Measurements from ENCODE around the gene TGFBR1.

TGFBR1 gene

GRCh38 chr9:99138424-99139284, 33.7 kb downstream of the TGFBR1 start:
- H3K27me3 ChIP-seq (ENCODE audit: control insufficient read depth, insufficient read depth, low read length), result no peaks in the 10 kb centered on the region
- H3K9me3 ChIP-seq (ENCODE audit: control insufficient read depth, insufficient read depth, low read depth, low read length), result no peaks in the 10 kb centered on the region
- peaks cover 40% of the 10 kb centered on the region for H3K36me3 ChIP-seq (ENCODE audit: control insufficient read depth, insufficient read depth, low read length)
- no peaks in the 10 kb centered on the region for H3K4me1 ChIP-seq (ENCODE audit: control insufficient read depth, insufficient read depth, low read length)
- no peak overlapping the region for H3K27ac ChIP-seq (ENCODE audit: low read depth, low read length)
- no peak overlapping the region for H3K4me3 ChIP-seq (ENCODE audit: low read depth, low read length)
- H3K9ac ChIP-seq (ENCODE audit: low read length), result no peak overlapping the region

GRCh38 chr9:99139868-99140267, 35.0 kb downstream of the TGFBR1 start:
- no peaks in the 10 kb centered on the region for H3K27me3 ChIP-seq (ENCODE audit: control insufficient read depth, insufficient read depth, low read length)

GRCh38 chr9:99140685-99141314, 35.9 kb downstream of the TGFBR1 start:
- Histone ChIP-seq H3K4me1 (ENCODE audit: control insufficient read depth, insufficient read depth, low read length) (no peaks in the 10 kb centered on the region), H3K36me3 (ENCODE audit: control insufficient read depth, insufficient read depth, low read length) (peaks cover 58% of the 10 kb centered on the region)

More at GRCh38 chr9:99139868-99140267, 35.0 kb downstream of the TGFBR1 start:
- Histone ChIP-seq H3K27ac (ENCODE audit: low read depth, low read length) (no peak overlapping the region), H3K9ac (ENCODE audit: low read length) (no peak overlapping the region), H3K36me3 (ENCODE audit: control insufficient read depth, insufficient read depth, low read length) (peaks cover 49% of the 10 kb centered on the region), H3K9me3 (ENCODE audit: control insufficient read depth, insufficient read depth, low read depth, low read length) (no peaks in the 10 kb centered on the region), H3K4me3 (ENCODE audit: low read depth, low read length) (no peak overlapping the region), H3K4me1 (ENCODE audit: control insufficient read depth, insufficient read depth, low read length) (no peaks in the 10 kb centered on the region)

GRCh38 chr9:99141849-99142248, 36.9 kb downstream of the TGFBR1 start:
- H3K27me3 ChIP-seq (ENCODE audit: control insufficient read depth, insufficient read depth, low read length), result no peaks in the 10 kb centered on the region
- H3K4me1 ChIP-seq (ENCODE audit: control insufficient read depth, insufficient read depth, low read length), result no peaks in the 10 kb centered on the region
- H3K4me3 ChIP-seq (ENCODE audit: low read depth, low read length), result no peak overlapping the region
- H3K9ac ChIP-seq (ENCODE audit: low read length), result no peak overlapping the region
- H3K36me3 ChIP-seq (ENCODE audit: control insufficient read depth, insufficient read depth, low read length), result peaks cover 69% of the 10 kb centered on the region
- no peaks in the 10 kb centered on the region for H3K9me3 ChIP-seq (ENCODE audit: control insufficient read depth, insufficient read depth, low read depth, low read length)
- H3K27ac ChIP-seq (ENCODE audit: low read depth, low read length), result no peak overlapping the region

More at GRCh38 chr9:99140685-99141314, 35.9 kb downstream of the TGFBR1 start:
- Histone ChIP-seq H3K27me3 (ENCODE audit: control insufficient read depth, insufficient read depth, low read length) (no peaks in the 10 kb centered on the region), H3K27ac (ENCODE audit: low read depth, low read length) (no peak overlapping the region), H3K9ac (ENCODE audit: low read length) (no peak overlapping the region), H3K9me3 (ENCODE audit: control insufficient read depth, insufficient read depth, low read depth, low read length) (no peaks in the 10 kb centered on the region), H3K4me3 (ENCODE audit: low read depth, low read length) (no peak overlapping the region)

GRCh38 chr9:99142275-99142674, 37.4 kb downstream of the TGFBR1 start:
- no peak overlapping the region for H3K4me3 ChIP-seq (ENCODE audit: low read depth, low read length)
- peaks cover 73% of the 10 kb centered on the region for H3K36me3 ChIP-seq (ENCODE audit: control insufficient read depth, insufficient read depth, low read length)
- H3K27ac ChIP-seq (ENCODE audit: low read depth, low read length), result no peak overlapping the region
- H3K9me3 ChIP-seq (ENCODE audit: control insufficient read depth, insufficient read depth, low read depth, low read length), result no peaks in the 10 kb centered on the region
- H3K27me3 ChIP-seq (ENCODE audit: control insufficient read depth, insufficient read depth, low read length), result no peaks in the 10 kb centered on the region
- no peak overlapping the region for H3K9ac ChIP-seq (ENCODE audit: low read length)
- no peaks in the 10 kb centered on the region for H3K4me1 ChIP-seq (ENCODE audit: control insufficient read depth, insufficient read depth, low read length)

GRCh38 chr9:99143655-99144054, 38.7 kb downstream of the TGFBR1 start:
- H3K36me3 ChIP-seq (ENCODE audit: control insufficient read depth, insufficient read depth, low read length), result peaks cover 81% of the 10 kb centered on the region
- no peaks in the 10 kb centered on the region for H3K27me3 ChIP-seq (ENCODE audit: control insufficient read depth, insufficient read depth, low read length)
- no peaks in the 10 kb centered on the region for H3K4me1 ChIP-seq (ENCODE audit: control insufficient read depth, insufficient read depth, low read length)
- no peak overlapping the region for H3K27ac ChIP-seq (ENCODE audit: low read depth, low read length)
- no peak overlapping the region for H3K9ac ChIP-seq (ENCODE audit: low read length)
- H3K9me3 ChIP-seq (ENCODE audit: control insufficient read depth, insufficient read depth, low read depth, low read length), result no peaks in the 10 kb centered on the region
- no peak overlapping the region for H3K4me3 ChIP-seq (ENCODE audit: low read depth, low read length)

GRCh38 chr9:99144966-99145365, 40.1 kb downstream of the TGFBR1 start:
- Histone ChIP-seq H3K27ac (ENCODE audit: low read depth, low read length) (no peak overlapping the region), H3K9ac (ENCODE audit: low read length) (no peak overlapping the region), H3K36me3 (ENCODE audit: control insufficient read depth, insufficient read depth, low read length) (peaks cover 76% of the 10 kb centered on the region), H3K27me3 (ENCODE audit: control insufficient read depth, insufficient read depth, low read length) (no peaks in the 10 kb centered on the region), H3K4me3 (ENCODE audit: low read depth, low read length) (no peak overlapping the region), H3K4me1 (ENCODE audit: control insufficient read depth, insufficient read depth, low read length) (no peaks in the 10 kb centered on the region; the same call in 1 of the 2 replicates), H3K9me3 (ENCODE audit: control insufficient read depth, insufficient read depth, low read depth, low read length) (no peaks in the 10 kb centered on the region)

GRCh38 chr9:99146574-99146973, 41.7 kb downstream of the TGFBR1 start:
- H3K9ac ChIP-seq (ENCODE audit: low read length), result no peak overlapping the region
- no peak overlapping the region for H3K27ac ChIP-seq (ENCODE audit: low read depth, low read length)
- no peaks in the 10 kb centered on the region for H3K27me3 ChIP-seq (ENCODE audit: control insufficient read depth, insufficient read depth, low read length)
- no peaks in the 10 kb centered on the region; the same call in 1 of the 2 replicates for H3K4me1 ChIP-seq (ENCODE audit: control insufficient read depth, insufficient read depth, low read length)
- H3K4me3 ChIP-seq (ENCODE audit: low read depth, low read length), result no peak overlapping the region
- H3K36me3 ChIP-seq (ENCODE audit: control insufficient read depth, insufficient read depth, low read length), result peaks cover 71% of the 10 kb centered on the region
- no peaks in the 10 kb centered on the region for H3K9me3 ChIP-seq (ENCODE audit: control insufficient read depth, insufficient read depth, low read depth, low read length)

GRCh38 chr9:99147177-99147576, 42.3 kb downstream of the TGFBR1 start:
- Histone ChIP-seq H3K36me3 (ENCODE audit: control insufficient read depth, insufficient read depth, low read length) (peaks cover 65% of the 10 kb centered on the region), H3K27me3 (ENCODE audit: control insufficient read depth, insufficient read depth, low read length) (no peaks in the 10 kb centered on the region), H3K4me1 (ENCODE audit: control insufficient read depth, insufficient read depth, low read length) (no peaks in the 10 kb centered on the region; the same call in 1 of the 2 replicates), H3K9me3 (ENCODE audit: control insufficient read depth, insufficient read depth, low read depth, low read length) (no peaks in the 10 kb centered on the region), H3K4me3 (ENCODE audit: low read depth, low read length) (no peak overlapping the region), H3K27ac (ENCODE audit: low read depth, low read length) (no peak overlapping the region), H3K9ac (ENCODE audit: low read length) (no peak overlapping the region)

GRCh38 chr9:99150451-99151171, 45.7 kb downstream of the TGFBR1 start:
- peaks cover 35% of the 10 kb centered on the region for H3K36me3 ChIP-seq (ENCODE audit: control insufficient read depth, insufficient read depth, low read length)

More at GRCh38 chr9:99150451-99151171, 45.7 kb downstream of the TGFBR1 start:
- no peak overlapping the region for H3K27ac ChIP-seq (ENCODE audit: low read depth, low read length)
- no peak overlapping the region for H3K4me3 ChIP-seq (ENCODE audit: low read depth, low read length)
- no peaks in the 10 kb centered on the region; the same call in 1 of the 2 replicates for H3K4me1 ChIP-seq (ENCODE audit: control insufficient read depth, insufficient read depth, low read length)
- H3K27me3 ChIP-seq (ENCODE audit: control insufficient read depth, insufficient read depth, low read length), result no peaks in the 10 kb centered on the region
- H3K9me3 ChIP-seq (ENCODE audit: control insufficient read depth, insufficient read depth, low read depth, low read length), result no peaks in the 10 kb centered on the region
- no peak overlapping the region for H3K9ac ChIP-seq (ENCODE audit: low read length)

Measured in HUES6 (cell line).